Hepatocyte (in vitro differentiated cells): Measurements from ENCODE around the gene OLR1. TPM values are rescaled to one million over a fixed set of nuclear protein-coding genes. Genes with fewer than 3 reads are reported as not detected.
A peak's percentile ranks its signal among the peaks of the same experiment; 100 is the strongest.

ENCODE experiments used
- DNase-seq: peaks from one replicate; pipeline ENCODE4 v3.0.0-alpha.2; 2016; ENCODE audit warnings: low spot score
- H2AFZ ChIP-seq: fragments of 200-600 bp; sonication (generic); 2 replicates; pipeline ENCODE4 v1.6.0; 2016; ENCODE audit warnings: antibody characterized with exemption, mild to moderate bottlenecking
- H3K27ac ChIP-seq: fragments of 200-600 bp; sonication (generic); 2 replicates; pipeline ENCODE4 v1.5.1; 2016; ENCODE audit warnings: mild to moderate bottlenecking
- H3K27me3 ChIP-seq: fragments of 200-600 bp; sonication (generic); 2 replicates; pipeline ENCODE4 v1.6.1; 2016
- H3K36me3 ChIP-seq: fragments of 200-600 bp; sonication (generic); replicated peaks from 2 replicates; pipeline ENCODE4 v1.5.1; 2016; ENCODE audit warnings: low read depth; ENCODE audit not compliant: insufficient read depth
- H3K4me1 ChIP-seq: fragments of 200-600 bp; sonication (generic); 2 replicates; pipeline ENCODE4 v1.5.1; 2016; ENCODE audit warnings: mild to moderate bottlenecking, moderate library complexity; ENCODE audit not compliant: insufficient read depth
- H3K4me2 ChIP-seq: fragments of 200-600 bp; sonication (generic); 2 replicates; pipeline ENCODE4 v1.6.0; 2016
- H3K4me3 ChIP-seq: fragments of 200-600 bp; sonication (generic); 2 replicates; pipeline ENCODE4 v1.5.1; 2016; ENCODE audit warnings: mild to moderate bottlenecking
- H3K79me2 ChIP-seq: fragments of 200-600 bp; sonication (generic); 2 replicates; pipeline ENCODE4 v1.6.0; 2017; ENCODE audit warnings: mild to moderate bottlenecking
- H3K9me2 ChIP-seq: fragments of 200-600 bp; sonication (generic); replicated peaks from 2 replicates; pipeline ENCODE4 v1.6.0; 2017; ENCODE audit warnings: mild to moderate bottlenecking; ENCODE audit not compliant: insufficient read depth
- H3K9me3 ChIP-seq: fragments of 200-600 bp; sonication (generic); 2 replicates; pipeline ENCODE4 v1.5.1; 2016; ENCODE audit warnings: low read depth, mild to moderate bottlenecking
- H4K20me1 ChIP-seq: fragments of 200-600 bp; sonication (generic); 2 replicates; pipeline ENCODE4 v1.6.0; 2016; ENCODE audit warnings: mild to moderate bottlenecking; ENCODE audit not compliant: insufficient read depth, poor library complexity, severe bottlenecking
- CTCF ChIP-seq: fragments of 200-600 bp; sonication (generic); IDR thresholded peaks from 2 replicates; pipeline ENCODE4 v1.5.1; 2016; ENCODE audit warnings: antibody characterized with exemption, mild to moderate bottlenecking; ENCODE audit not compliant: poor library complexity
- EZH2 ChIP-seq: fragments of 200-600 bp; sonication (generic); IDR thresholded peaks from 2 replicates; pipeline ENCODE4 v1.6.1; 2016; ENCODE audit warnings: antibody characterized with exemption, mild to moderate bottlenecking, borderline replicate concordance
- EZH2phosphoT487 ChIP-seq: fragments of 200-600 bp; sonication (generic); IDR thresholded peaks from one replicate; pipeline ENCODE4 v1.6.1; 2018; ENCODE audit warnings: antibody characterized with exemption, mild to moderate bottlenecking, low read depth, moderate library complexity; ENCODE audit not compliant: unreplicated experiment, severe bottlenecking
- WGBS: methylation state at CpG from one replicate; pipeline ENCODE4 v1.1.6; 2016; ENCODE audit warnings: low lambda C conversion rate; ENCODE audit errors: missing lambda C conversion rate; 5-methylcytosine and 5-hydroxymethylcytosine counted together
- polyA plus RNA-seq: library from polyadenylated mRNA; unstranded; fragments of >200 nt; fragmentation: Nextera tagmentation; extraction: Ambion mirVana; gene quantifications from 2 replicates; pipeline ENCODE4 v1.2.1, GENCODE V29; 2016
- total RNA-seq: library from RNA; depleted of rRNA; stranded (reverse); fragments of >200 nt; gene quantifications from 2 replicates; pipeline ENCODE4 v1.2.3, GENCODE V29; 2014

Gene OLR1
- total and polyA plus RNA-seq, 2 experiments from 2014 or later = 6.4 to 15.1 TPM

- Histone ChIP-seq H3K36me3 (no peaks in the 10 kb centered on the region), H3K9me2 (no peaks in the 10 kb centered on the region), H2AFZ (no peak overlapping the region), H3K4me2 (peak overlapping the region; percentile 70), H3K27ac (peak overlapping the region; percentile 96), H3K4me3 (peak overlapping the region; percentile 11), H3K4me1 (no peaks in the 10 kb centered on the region), H3K9me3 (no peaks in the 10 kb centered on the region), H3K79me2 (peaks cover 37% of the 10 kb centered on the region), H4K20me1 (peaks cover 12% of the 10 kb centered on the region), H3K27me3 (no peaks in the 10 kb centered on the region)
- TF ChIP-seq EZH2 (no peak), CTCF (no peak), EZH2phosphoT487 (no peak)
- 64% methylated on average over 2 of the region's 2 CpGs for WGBS
- no peak for DNase-seq
Observed at GRCh38 chr12:10215436-10215835, 43.5 kb upstream of the OLR1 start.

GRCh38 chr12:10214895-10215267, 42.9 kb upstream of the OLR1 start:
- no peaks in the 10 kb centered on the region for H3K9me2 ChIP-seq
- no peaks in the 10 kb centered on the region for H3K27me3 ChIP-seq
- TF ChIP-seq EZH2phosphoT487 (no peak), EZH2 (no peak)
- H3K36me3 ChIP-seq = no peaks in the 10 kb centered on the region
- peaks cover 37% of the 10 kb centered on the region for H3K79me2 ChIP-seq
- H3K4me2 ChIP-seq = peak overlapping the region; percentile 70
- H4K20me1 ChIP-seq = peaks cover 12% of the 10 kb centered on the region
- H2AFZ ChIP-seq = no peak overlapping the region
- 62% methylated on average over 3 of the region's 3 CpGs for WGBS
- H3K27ac ChIP-seq = peak overlapping the region; percentile 96
- no peaks in the 10 kb centered on the region for H3K9me3 ChIP-seq
- H3K4me3 ChIP-seq = peak overlapping the region; percentile 81
- DNase-seq = no peak
- H3K4me1 ChIP-seq = no peaks in the 10 kb centered on the region

- Histone ChIP-seq H3K36me3 (no peaks in the 10 kb centered on the region), H3K4me3 (peak overlapping the region; percentile 81), H3K27ac (peak overlapping the region; percentile 96), H3K4me2 (peak overlapping the region; percentile 70), H3K27me3 (no peaks in the 10 kb centered on the region), H3K4me1 (no peaks in the 10 kb centered on the region), H3K9me2 (no peaks in the 10 kb centered on the region), H2AFZ (peak overlapping the region; percentile 59), H4K20me1 (peaks cover 12% of the 10 kb centered on the region), H3K9me3 (no peaks in the 10 kb centered on the region), H3K79me2 (peaks cover 37% of the 10 kb centered on the region)
- WGBS = 12% methylated on average over 10 of the region's 10 CpGs
- DNase-seq = peak; percentile 46
- TF ChIP-seq EZH2phosphoT487 (no peak), CTCF (no peak), EZH2 (no peak)
Observed at GRCh38 chr12:10214136-10214894, 42.4 kb upstream of the OLR1 start.

GRCh38 chr12:10213168-10214135, 41.5 kb upstream of the OLR1 start:
- peak overlapping the region; percentile 59 for H2AFZ ChIP-seq
- under 1% methylated on average over 38 of the region's 47 CpGs for WGBS

More at GRCh38 chr12:10213168-10214135, 41.5 kb upstream of the OLR1 start:
- peaks cover 12% of the 10 kb centered on the region for H4K20me1 ChIP-seq
- no peaks in the 10 kb centered on the region for H3K9me3 ChIP-seq
- no peaks in the 10 kb centered on the region for H3K4me1 ChIP-seq
- H3K4me2 ChIP-seq = peak overlapping the region; percentile 70
- peak overlapping the region; percentile 81 for H3K4me3 ChIP-seq
- no peaks in the 10 kb centered on the region for H3K27me3 ChIP-seq
- no peaks in the 10 kb centered on the region for H3K9me2 ChIP-seq
- H3K27ac ChIP-seq = peak overlapping the region; percentile 96
- no peaks in the 10 kb centered on the region for H3K36me3 ChIP-seq
- peaks cover 37% of the 10 kb centered on the region for H3K79me2 ChIP-seq
- no peak for TF ChIP-seq EZH2phosphoT487
- no peak for TF ChIP-seq CTCF
- no peak for TF ChIP-seq EZH2
- peak; percentile 80 for DNase-seq
